NCI-H510A treated with DMSO at 0.1 percent for 48 hours (cell line): Measurements from ENCODE around the gene TRIM10.

Source experiments
- DNase-seq: peaks from one replicate; lab custom pipeline; 2025; lab: John Stamatoyannopoulos, UW

TRIM10 gene

GRCh38 chr6:30160785-30161531 is at the start of gene TRIM10:
TSS of gene TRIM10 (minus strand) at chr6:30161211. CDS start at chr6:30160858, 353 bp downstream.
- DNase-seq, result no peak

- DNase-seq, result no peak
Measured at GRCh38 chr6:30207619-30208295, 46.7 kb upstream of the TRIM10 start.

- DNase-seq, result no peak
Measured at GRCh38 chr6:30206799-30207618, 46.0 kb upstream of the TRIM10 start.

- DNase-seq, result no peak
Measured at GRCh38 chr6:30206152-30206551, 45.1 kb upstream of the TRIM10 start.

- no peak for DNase-seq
Measured at GRCh38 chr6:30204116-30204515, 43.1 kb upstream of the TRIM10 start.

- no peak for DNase-seq
Measured at GRCh38 chr6:30202366-30202765, 41.4 kb upstream of the TRIM10 start.

GRCh38 chr6:30200551-30201281 is 39.7 kb upstream of the TRIM10 start:
- no peak for DNase-seq

- no peak for DNase-seq
Measured at GRCh38 chr6:30198166-30199084, 37.4 kb upstream of the TRIM10 start.

GRCh38 chr6:30196376-30196775 is 35.4 kb upstream of the TRIM10 start:
- no peak for DNase-seq

- DNase-seq, result no peak
Measured at GRCh38 chr6:30195951-30196350, 34.9 kb upstream of the TRIM10 start.

GRCh38 chr6:30194797-30195690 is 34.0 kb upstream of the TRIM10 start:
- DNase-seq, result no peak

- DNase-seq, result no peak
Measured at GRCh38 chr6:30192076-30192475, 31.1 kb upstream of the TRIM10 start.

GRCh38 chr6:30188541-30188940 is 27.5 kb upstream of the TRIM10 start:
- no peak for DNase-seq

- no peak for DNase-seq
Measured at GRCh38 chr6:30185846-30186484, 25.0 kb upstream of the TRIM10 start.

- no peak for DNase-seq
Measured at GRCh38 chr6:30184417-30185031, 23.5 kb upstream of the TRIM10 start.

- no peak for DNase-seq
Measured at GRCh38 chr6:30180145-30180544, 19.1 kb upstream of the TRIM10 start.

GRCh38 chr6:30178837-30179236 is 17.8 kb upstream of the TRIM10 start:
- DNase-seq, result no peak

- DNase-seq, result no peak
Measured at GRCh38 chr6:30175765-30176164, 14.8 kb upstream of the TRIM10 start.

- DNase-seq, result no peak
Measured at GRCh38 chr6:30172681-30173080, 11.7 kb upstream of the TRIM10 start.
